HL-60 (cell line): ENCODE data around the gene FFAR2.

Experiments
- CTCF ChIP-seq: IDR thresholded peaks from one replicate; pipeline ENCODE4 v1.5.1; 2011; ENCODE audit warnings: low read length, control low read depth, inconsistent platforms; ENCODE audit not compliant: insufficient read depth
- POLR2AphosphoS5 ChIP-seq: IDR thresholded peaks from 2 replicates; pipeline ENCODE4 v1.6.1; 2012; ENCODE audit warnings: low read depth
- REST ChIP-seq: IDR thresholded peaks from 2 replicates; pipeline ENCODE4 v1.6.1; 2012; ENCODE audit warnings: low read depth; ENCODE audit not compliant: insufficient replicate concordance

GRCh38 chr19:35484252-35485036 is 36.4 kb downstream of the FFAR2 start:
- no peak for TF ChIP-seq CTCF
- TF ChIP-seq REST, result no peak
- TF ChIP-seq POLR2AphosphoS5, result no peak
